Keratinocyte (primary cell): Measurements from ENCODE around the gene LSAMP. TPM values are rescaled to one million over a fixed set of nuclear protein-coding genes. Genes with fewer than 3 reads are reported as not detected.
"Not testable (repeated sequence)": the region's sequence is repeated elsewhere in the genome, so short reads cannot be mapped to it uniquely, and the experiment has no call there.

Source experiments
- DNase-seq: peaks from one replicate; pipeline ENCODE4 v3.0.0-alpha.2; 2011; ENCODE audit warnings: low read depth, missing footprints, low spot score
- FAIRE-seq: peaks from 2 replicates; lab custom pipeline; 2011; peaks lifted over from hg19 to GRCh38; lab: Jason Lieb, UNC
- H2AFZ ChIP-seq: 2 replicates; pipeline ENCODE4 v1.6.0; 2012; ENCODE audit warnings: low read length, control low read depth, inconsistent platforms; ENCODE audit not compliant: control insufficient read depth
- H3K27ac ChIP-seq: 2 replicates; pipeline ENCODE4 v1.5.1; 2011; ENCODE audit warnings: low read length; ENCODE audit not compliant: control insufficient read depth, insufficient read depth
- H3K27me3 ChIP-seq: 3 replicates; pipeline ENCODE4 v1.6.0; 2011; ENCODE audit warnings: low read length; ENCODE audit not compliant: control insufficient read depth, insufficient read depth; ENCODE audit errors: extremely low read depth
- H3K36me3 ChIP-seq, 2 experiments: 2 replicates in 1 of 2; 3 replicates in 1 of 2; pipeline ENCODE4 v1.5.1; 2011; ENCODE audit warnings: low read length in 2 of 2, mild to moderate bottlenecking in 1 of 2; ENCODE audit not compliant: control insufficient read depth in 2 of 2, insufficient read depth in 2 of 2; ENCODE audit errors: extremely low read depth in 1 of 2
- H3K4me1 ChIP-seq: 3 replicates; pipeline ENCODE4 v1.5.1; 2011; ENCODE audit warnings: low read length; ENCODE audit not compliant: control insufficient read depth, insufficient read depth; ENCODE audit errors: extremely low read depth
- H3K4me2 ChIP-seq: 3 replicates; pipeline ENCODE4 v1.6.0; 2011; ENCODE audit warnings: low read depth, low read length; ENCODE audit not compliant: control insufficient read depth, insufficient read depth; ENCODE audit errors: extremely low read depth
- H3K4me3 ChIP-seq, 3 experiments: fragments of 200-600 bp in 1 of 3; sonication (generic) in 1 of 3; 2 replicates in 2 of 3; 3 replicates in 1 of 3; pipeline ENCODE4 v1.5.1; 2011 to 2016; ENCODE audit warnings: low read length in 3 of 3, mild to moderate bottlenecking in 3 of 3, control low read depth in 2 of 3, inconsistent platforms in 1 of 3, low read depth in 1 of 3, mixed read lengths in 1 of 3, mixed run types in 1 of 3, moderate library complexity in 1 of 3; ENCODE audit not compliant: control insufficient read depth in 2 of 3, insufficient read depth in 2 of 3; ENCODE audit errors: extremely low read depth in 1 of 3
- H3K79me2 ChIP-seq: 2 replicates; pipeline ENCODE4 v1.6.0; 2012; ENCODE audit warnings: low read length; ENCODE audit not compliant: control insufficient read depth, insufficient read depth
- H3K9ac ChIP-seq: 3 replicates; pipeline ENCODE4 v1.6.0; 2011; ENCODE audit warnings: low read length; ENCODE audit not compliant: control insufficient read depth, insufficient read depth; ENCODE audit errors: extremely low read depth
- H3K9me1 ChIP-seq: 3 replicates; pipeline ENCODE4 v1.6.0; 2011; ENCODE audit warnings: low read length; ENCODE audit not compliant: control insufficient read depth, insufficient read depth; ENCODE audit errors: extremely low read depth
- H3K9me3 ChIP-seq: 2 replicates; pipeline ENCODE4 v1.5.1; 2012; ENCODE audit warnings: low read depth, low read length; ENCODE audit not compliant: control insufficient read depth
- H4K20me1 ChIP-seq: 3 replicates; pipeline ENCODE4 v1.6.0; 2011; ENCODE audit warnings: low read length; ENCODE audit not compliant: control insufficient read depth, insufficient read depth; ENCODE audit errors: extremely low read depth
- CTCF ChIP-seq, 3 experiments: IDR thresholded peaks in 1 of 3; conservative IDR thresholded peaks in 1 of 3; optimal IDR thresholded peaks in 1 of 3; 2 replicates in 2 of 3; 3 replicates in 1 of 3; pipeline versions ENCODE3 to v1.5.1; 2011; ENCODE audit warnings: low read length in 3 of 3, mild to moderate bottlenecking in 3 of 3, moderate library complexity in 2 of 3, control low read depth in 1 of 3, inconsistent platforms in 1 of 3; ENCODE audit not compliant: insufficient read depth in 2 of 3; ENCODE audit errors: extremely low read depth in 1 of 3
- EZH2 ChIP-seq: IDR thresholded peaks from one replicate; pipeline ENCODE4 v1.6.1; 2012; ENCODE audit warnings: inconsistent platforms, mild to moderate bottlenecking, low read length, moderate library complexity
- dilution Hi-C: fragments of 300-500 bp; cut with MboI; formaldehyde crosslinking; loops from one replicate; pipeline ENCODE4 v1.7.0; 2020; ENCODE audit warnings: low sequenced_read_pairs; ENCODE audit not compliant: extremely low pct_ligation_motif_present
- polyA plus RNA-seq, 5 experiments: library from polyadenylated mRNA; depleted of rRNA in 3 of 5; stranded (reverse) in 3 of 5; stranded (forward) in 1 of 5; unstranded in 1 of 5; fragments of >200 nt; gene quantifications; 1 replicate in 1 of 5; 2 replicates in 3 of 5; 3 replicates in 1 of 5; pipeline versions ENCODE4 v1.2.1 to v1.2.3, GENCODE V29; 2011 to 2012; ENCODE audit warnings: missing spikeins in 2 of 5, low read depth in 1 of 5, low replicate concordance in 1 of 5

Gene LSAMP
- polyA plus RNA-seq, 1 donor (not counting 4 experiments of a cell fraction or from before 2014, with no cell fraction given) = 0.12 TPM

- no peak overlapping the region for H2AFZ ChIP-seq
- H3K9me3 ChIP-seq = no peaks in the 10 kb centered on the region
- no peak overlapping the region for H3K9ac ChIP-seq
- dilution Hi-C loops = no loop called here
- FAIRE-seq = no peak
- TF ChIP-seq CTCF (optimal IDR thresholded peaks at IDR 0.05 in 1 of 3, IDR thresholded peaks at IDR 0.05 in 1 of 3, conservative IDR thresholded peaks at IDR 0.05 in 1 of 3; ENCODE audit: extremely low read depth in 1 of 3, insufficient read depth in 2 of 3, low read length in 3 of 3) (no peak), EZH2 (no peak)
- no peaks in the 10 kb centered on the region for H3K36me3 ChIP-seq
- H3K4me3 ChIP-seq = no peak overlapping the region
- no peaks in the 10 kb centered on the region for H3K27me3 ChIP-seq
- H3K79me2 ChIP-seq = no peaks in the 10 kb centered on the region
- no peaks in the 10 kb centered on the region for H3K9me1 ChIP-seq
- peak overlapping the region; percentile 13 for H3K27ac ChIP-seq
- peaks cover 46% of the 10 kb centered on the region for H3K4me1 ChIP-seq
- H3K4me2 ChIP-seq = peak overlapping the region; percentile 5
- no peak for DNase-seq
- H4K20me1 ChIP-seq = no peaks in the 10 kb centered on the region
Measured at GRCh38 chr3:115792206-115792955, 652.9 kb downstream of the LSAMP start.

GRCh38 chr3:115791271-115792153 lies 653.8 kb downstream of the LSAMP start:
- H3K36me3 ChIP-seq, dilution Hi-C loops, H3K79me2 ChIP-seq, FAIRE-seq, H3K27me3 ChIP-seq, H3K9me3 ChIP-seq, H3K9me1 ChIP-seq, H4K20me1 ChIP-seq, DNase-seq, H2AFZ ChIP-seq, H3K4me3 ChIP-seq: not testable (repeated sequence)
- Histone ChIP-seq H3K9ac (peak overlapping the region; percentile 65), H3K4me1 (peaks cover 46% of the 10 kb centered on the region), H3K4me2 (peak overlapping the region; percentile 63), H3K27ac (peak overlapping the region; percentile 90)
